Tibial nerve (tissue), 4 donors: ENCODE measurements around the gene CLIC5.

Experiments used
- EP300 ChIP-seq, 2 donors: sonication (generic); formaldehyde crosslinking; IDR thresholded peaks; one replicate each; pipeline ENCODE4 v1.6.1; 2017; ENCODE audit warnings: antibody characterized with exemption in 2 of 2, mild to moderate bottlenecking in 1 of 2
- POLR2A ChIP-seq, 2 donors: fragments of 450-650 bp; IDR thresholded peaks; one replicate each; pipeline ENCODE4 v1.6.1; 2017; ENCODE audit warnings: antibody characterized with exemption in 2 of 2, mild to moderate bottlenecking in 2 of 2, moderate library complexity in 2 of 2
- TF ChIP-seq, protein P1 (sequence below), 5 experiments: fragments of 200-600 bp in 3 of 5; fragments of 450-650 bp in 2 of 5; sonication (generic) in 3 of 5; IDR thresholded peaks; one replicate each; pipeline ENCODE4 v1.5.1; 2016 to 2019; ENCODE audit warnings: antibody characterized with exemption in 5 of 5, mild to moderate bottlenecking in 3 of 5, moderate library complexity in 2 of 5

DNA sequence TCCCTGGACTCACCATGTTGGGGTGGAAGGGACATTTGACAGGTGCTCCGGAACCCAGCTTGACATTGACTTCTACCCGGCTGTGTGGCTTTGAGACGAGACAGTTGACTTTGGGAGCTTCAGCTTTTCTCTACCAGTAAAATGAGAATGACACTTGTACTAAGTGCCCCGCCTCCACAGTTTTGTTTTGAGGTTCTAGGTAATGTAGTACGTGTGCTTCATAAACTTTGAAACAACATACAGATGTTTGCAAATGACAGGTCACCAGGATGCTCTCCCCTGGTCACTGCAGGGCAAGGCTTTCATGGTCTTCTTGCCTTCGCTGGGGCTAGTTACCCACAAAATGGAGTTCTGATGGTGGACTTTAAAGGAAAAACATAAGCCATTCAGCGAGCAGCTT lies 31.3 kb downstream of the CLIC5 start:
- TF ChIP-seq, protein P1, sequence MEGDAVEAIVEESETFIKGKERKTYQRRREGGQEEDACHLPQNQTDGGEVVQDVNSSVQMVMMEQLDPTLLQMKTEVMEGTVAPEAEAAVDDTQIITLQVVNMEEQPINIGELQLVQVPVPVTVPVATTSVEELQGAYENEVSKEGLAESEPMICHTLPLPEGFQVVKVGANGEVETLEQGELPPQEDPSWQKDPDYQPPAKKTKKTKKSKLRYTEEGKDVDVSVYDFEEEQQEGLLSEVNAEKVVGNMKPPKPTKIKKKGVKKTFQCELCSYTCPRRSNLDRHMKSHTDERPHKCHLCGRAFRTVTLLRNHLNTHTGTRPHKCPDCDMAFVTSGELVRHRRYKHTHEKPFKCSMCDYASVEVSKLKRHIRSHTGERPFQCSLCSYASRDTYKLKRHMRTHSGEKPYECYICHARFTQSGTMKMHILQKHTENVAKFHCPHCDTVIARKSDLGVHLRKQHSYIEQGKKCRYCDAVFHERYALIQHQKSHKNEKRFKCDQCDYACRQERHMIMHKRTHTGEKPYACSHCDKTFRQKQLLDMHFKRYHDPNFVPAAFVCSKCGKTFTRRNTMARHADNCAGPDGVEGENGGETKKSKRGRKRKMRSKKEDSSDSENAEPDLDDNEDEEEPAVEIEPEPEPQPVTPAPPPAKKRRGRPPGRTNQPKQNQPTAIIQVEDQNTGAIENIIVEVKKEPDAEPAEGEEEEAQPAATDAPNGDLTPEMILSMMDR (IDR thresholded peaks at IDR 0.05) = no peak
- TF ChIP-seq POLR2A (IDR thresholded peaks at IDR 0.05) = no peak
- TF ChIP-seq EP300 (IDR thresholded peaks at IDR 0.05) = no peak
